ENCODE data around the gene ERC2.

ERC2 gene

GRCh38 chr3:55500555-55501330 lies 967.5 kb downstream of the ERC2 start:
- no peak for DNase-seq (ENCODE audit: low read depth, low spot score)

- no peak for DNase-seq (ENCODE audit: low read depth, low spot score)
Observed at GRCh38 chr3:55498520-55498919, 969.7 kb downstream of the ERC2 start.

- DNase-seq (ENCODE audit: low read depth, low spot score) = no peak
Observed at GRCh38 chr3:55497250-55497649, 971.0 kb downstream of the ERC2 start.

GRCh38 chr3:55494976-55495375 lies 973.3 kb downstream of the ERC2 start:
- DNase-seq (ENCODE audit: low read depth, low spot score) = no peak

- DNase-seq (ENCODE audit: low read depth, low spot score) = no peak
Observed at GRCh38 chr3:55492976-55493375, 975.3 kb downstream of the ERC2 start.

GRCh38 chr3:55491296-55491816 lies 976.9 kb downstream of the ERC2 start:
- no peak for DNase-seq (ENCODE audit: low read depth, low spot score)

GRCh38 chr3:55490276-55490913 lies 977.9 kb downstream of the ERC2 start:
- no peak for DNase-seq (ENCODE audit: low read depth, low spot score)

GRCh38 chr3:55489798-55490132 lies 978.5 kb downstream of the ERC2 start:
- no peak for DNase-seq (ENCODE audit: low read depth, low spot score)

GRCh38 chr3:55488398-55489055 lies 979.7 kb downstream of the ERC2 start:
- DNase-seq (ENCODE audit: low read depth, low spot score) = no peak

- no peak for DNase-seq (ENCODE audit: low read depth, low spot score)
Observed at GRCh38 chr3:55487381-55488241, 980.7 kb downstream of the ERC2 start.

- no peak for DNase-seq (ENCODE audit: low read depth, low spot score)
Observed at GRCh38 chr3:55486857-55487380, 981.3 kb downstream of the ERC2 start, which contains the start of gene WNT5A. Gene WNT5A (minus strand): TSS chr3:55487306. CDS start chr3:55486985, 321 bp downstream.

- no peak for DNase-seq (ENCODE audit: low read depth, low spot score)
Observed at GRCh38 chr3:55486101-55486856, 982.0 kb downstream of the ERC2 start.

GRCh38 chr3:55484801-55485791 lies 983.2 kb downstream of the ERC2 start:
- DNase-seq (ENCODE audit: low read depth, low spot score) = no peak

GRCh38 chr3:55484191-55484689 lies 984.0 kb downstream of the ERC2 start:
- DNase-seq (ENCODE audit: low read depth, low spot score) = no peak

- DNase-seq (ENCODE audit: low read depth, low spot score) = no peak
Observed at GRCh38 chr3:55483196-55484095, 984.8 kb downstream of the ERC2 start.

- DNase-seq (ENCODE audit: low read depth, low spot score) = no peak
Observed at GRCh38 chr3:55482496-55483195, 985.6 kb downstream of the ERC2 start.

GRCh38 chr3:55481744-55482495 lies 986.3 kb downstream of the ERC2 start:
- DNase-seq (ENCODE audit: low read depth, low spot score) = no peak
